GM12878 (cell line): ENCODE results near the gene CDON. TPM values are rescaled to one million over a fixed set of nuclear protein-coding genes. Genes with fewer than 3 reads are reported as not detected.

Source experiments
- ATAC-seq: fragments of 200-7000 bp; cut with Tn5 transposase; 3 replicates; pipeline ENCODE4 v1.9.1; 2020; ENCODE audit warnings: mild to moderate bottlenecking, moderate library complexity
- BruUV-seq: library from RNA; stranded (reverse); fragments of 400-500 nt; replicated peaks from 2 replicates; lab custom pipeline; 2021; lab: Mats Ljungman, UMichigan
- CTCF ChIA-PET: fragments of 300-600 bp; sonication (Branson Sonifier 250); formaldehyde crosslinking; extraction: SDS; loops from one replicate; lab custom pipeline; 2021; ENCODE audit warnings: inconsistent platforms; lab: Yijun Ruan, JAX
- POLR2A ChIA-PET: fragments of 350-600 bp; formaldehyde crosslinking; extraction: SDS; loops from one replicate; lab custom pipeline; 2021; ENCODE audit warnings: inconsistent platforms; lab: Charles Lee
- RAD21 ChIA-PET: fragments of 300-600 bp; sonication (Branson Sonifier 250); formaldehyde crosslinking; loops from one replicate; lab custom pipeline; 2023; ENCODE audit warnings: antibody characterized with exemption; ENCODE audit not compliant: unreplicated experiment; lab: Charles Lee
- SMC1A ChIA-PET: fragments of 300-600 bp; sonication (Branson Sonifier 250); formaldehyde crosslinking; loops from one replicate; lab custom pipeline; 2023; ENCODE audit not compliant: unreplicated experiment, uncharacterized antibody; lab: Charles Lee
- DNase-seq: peaks from one replicate; pipeline ENCODE4 v3.0.0-alpha.2; 2011; ENCODE audit warnings: low read depth, low spot score
- FAIRE-seq: peaks from 3 replicates; lab custom pipeline; 2011; peaks lifted over from hg19 to GRCh38; lab: Jason Lieb, UNC
- H2AFZ ChIP-seq: 2 replicates; pipeline ENCODE4 v1.6.0; 2011; ENCODE audit warnings: low read depth, low read length, control low read depth; ENCODE audit not compliant: control insufficient read depth
- H3K27ac ChIP-seq: 2 replicates; pipeline ENCODE4 v1.5.1; 2011; ENCODE audit warnings: control low read depth; ENCODE audit not compliant: control insufficient read depth, insufficient read depth
- H3K27me3 ChIP-seq, 2 experiments: replicated peaks in 1 of 2; 2 replicates each; pipeline versions ENCODE4 v1.6.0 to v1.6.1; 2011; ENCODE audit warnings: low read length in 1 of 2; ENCODE audit not compliant: control insufficient read depth in 2 of 2, insufficient read depth in 2 of 2
- H3K36me3 ChIP-seq, 2 experiments: 2 replicates each; pipeline ENCODE4 v1.5.1; 2011; ENCODE audit warnings: low read length in 1 of 2; ENCODE audit not compliant: control insufficient read depth in 2 of 2, insufficient read depth in 2 of 2
- H3K4me1 ChIP-seq: 2 replicates; pipeline ENCODE4 v1.6.1; 2011; ENCODE audit warnings: mild to moderate bottlenecking, low read length, moderate library complexity, mixed read lengths; ENCODE audit not compliant: control insufficient read depth, insufficient read depth
- H3K4me2 ChIP-seq: 2 replicates; pipeline ENCODE4 v1.6.0; 2011; ENCODE audit warnings: control low read depth; ENCODE audit not compliant: control insufficient read depth, insufficient read depth
- H3K4me3 ChIP-seq: fragments of 200-600 bp; sonication (generic); 2 replicates; pipeline ENCODE4 v1.5.1; 2016
- H3K79me2 ChIP-seq: 2 replicates; pipeline ENCODE4 v1.6.0; 2011; ENCODE audit warnings: low read length; ENCODE audit not compliant: control insufficient read depth, insufficient read depth
- H3K9ac ChIP-seq: 2 replicates; pipeline ENCODE4 v1.8.0; 2011; ENCODE audit warnings: low read length, control low read depth, mixed read lengths; ENCODE audit not compliant: control insufficient read depth, insufficient read depth
- H3K9me3 ChIP-seq: replicated peaks from 3 replicates; pipeline ENCODE4 v1.5.1; 2011; ENCODE audit warnings: mild to moderate bottlenecking, low read length; ENCODE audit not compliant: control insufficient read depth, insufficient read depth
- H4K20me1 ChIP-seq: 2 replicates; pipeline ENCODE4 v1.6.0; 2011; ENCODE audit not compliant: control insufficient read depth, insufficient read depth
- CBFB ChIP-seq: IDR thresholded peaks from 2 replicates; pipeline ENCODE4 v1.6.1; 2016; ENCODE audit warnings: antibody characterized with exemption, low read depth
- DPF2 ChIP-seq: fragments of 450-650 bp; IDR thresholded peaks from 2 replicates; pipeline ENCODE4 v1.6.1; 2017; ENCODE audit warnings: mild to moderate bottlenecking
- E2F8 ChIP-seq: fragments of 450-650 bp; IDR thresholded peaks from 2 replicates; pipeline ENCODE4 v1.6.1; 2018; ENCODE audit warnings: mild to moderate bottlenecking, low read depth, moderate library complexity; ENCODE audit not compliant: partially characterized antibody
- ETV6 ChIP-seq, 2 experiments: fragments of 450-650 bp in 1 of 2; IDR thresholded peaks in 1 of 2; conservative IDR thresholded peaks in 1 of 2; 2 replicates each; pipeline ENCODE4 v1.6.1; 2014; ENCODE audit warnings: antibody characterized with exemption in 1 of 2, borderline replicate concordance in 1 of 2, low read depth in 1 of 2, mild to moderate bottlenecking in 1 of 2, moderate library complexity in 1 of 2
- HDGF ChIP-seq: fragments of 450-650 bp; IDR thresholded peaks from 2 replicates; pipeline ENCODE4 v1.6.1; 2016; ENCODE audit warnings: antibody characterized with exemption
- HSF1 ChIP-seq: fragments of 150-350 bp; IDR thresholded peaks from 2 replicates; pipeline ENCODE4 v1.6.1; 2014; ENCODE audit warnings: mild to moderate bottlenecking, low read depth, low read length
- IRF4 ChIP-seq: IDR thresholded peaks from 2 replicates; pipeline ENCODE4 v1.6.1; 2011; ENCODE audit warnings: low read depth, low read length
- KDM1A ChIP-seq: fragments of 200-600 bp; sonication (generic); IDR thresholded peaks from 2 replicates; pipeline ENCODE4 v1.6.1; 2016; ENCODE audit warnings: borderline replicate concordance
- KLF5 ChIP-seq: fragments of 450-650 bp; IDR thresholded peaks from 2 replicates; pipeline ENCODE4 v1.6.1; 2014; ENCODE audit warnings: mild to moderate bottlenecking; ENCODE audit not compliant: partially characterized antibody
- NFIC ChIP-seq: IDR thresholded peaks from 2 replicates; pipeline ENCODE4 v1.6.1; 2012; ENCODE audit warnings: low read depth, mild to moderate bottlenecking, inconsistent platforms, low read length, moderate library complexity
- POU2F2 ChIP-seq: IDR thresholded peaks from 3 replicates; pipeline ENCODE4 v1.6.1; 2011; ENCODE audit warnings: low read depth, mild to moderate bottlenecking, low read length, borderline replicate concordance
- PRDM15 ChIP-seq: fragments of 450-650 bp; formaldehyde crosslinking; IDR thresholded peaks from 2 replicates; pipeline ENCODE4 v1.4.0; 2020; ENCODE audit warnings: mild to moderate bottlenecking, moderate library complexity
- TAF1 ChIP-seq: IDR thresholded peaks from 2 replicates; pipeline ENCODE4 v1.6.1; 2011; ENCODE audit warnings: mild to moderate bottlenecking, low read depth, low read length, borderline replicate concordance
- WGBS: methylation state at CpG from one replicate; pipeline ENCODE4 v1.1.6; 2016; ENCODE audit warnings: low lambda C conversion rate; ENCODE audit not compliant: insufficient replicate concordance, insufficient coverage; ENCODE audit errors: missing lambda C conversion rate; 5-methylcytosine and 5-hydroxymethylcytosine counted together
- in situ Hi-C: fragments of 300-500 bp; cut with MboI; formaldehyde crosslinking; loops from 9 replicates; pipeline ENCODE4 v1.14.3; 2018; ENCODE audit warnings: mixed read lengths
- intact Hi-C: fragments of 100-400 bp; cut with micrococcal nuclease; formaldehyde crosslinking; loops from one replicate; pipeline ENCODE4 v1.14.2; 2022; ENCODE audit not compliant: unreplicated experiment
- polyA plus RNA-seq, 11 experiments: library from polyadenylated mRNA; depleted of rRNA in 4 of 11; unstranded in 6 of 11; stranded (reverse) in 5 of 11; fragments of >200 nt; fragmentation: Nextera tagmentation in 4 of 11; fragmentation: Illumina TruSeq in 1 of 11; extraction: Ambion mirVana in 4 of 11; extraction: Trizol in 1 of 11; gene quantifications; 1 replicate in 1 of 11; 2 replicates in 10 of 11; pipeline versions ENCODE4 v1.2.1 to v1.2.3, GENCODE V29; 2011 to 2016; ENCODE audit warnings: inconsistent platforms in 2 of 11, missing spikeins in 2 of 11, low read depth in 1 of 11
- total RNA-seq, 4 experiments: library from RNA; depleted of rRNA in 3 of 4; stranded (reverse); fragments of >200 nt in 3 of 4; fragmentation: Illumina TruSeq in 1 of 4; extraction: Trizol in 1 of 4; gene quantifications; 2 replicates each; pipeline versions ENCODE4 v1.2.1 to v1.2.3, GENCODE V29; 2013 to 2021

The CDON gene
- total and polyA plus RNA-seq, 10 of the 15 experiments (the other 5 are each of a cell fraction or from before 2014, with no cell fraction given), result 0.07 to 4.2 (median 0.36) TPM

GRCh38 chr11:125974284-125974683, 88.4 kb downstream of the CDON start (continued):
- no peak for TF ChIP-seq POU2F2

- H3K27ac ChIP-seq, result no peak overlapping the region
- 38% methylated on average over 6 of the region's 6 CpGs for WGBS
- no peaks in the 10 kb centered on the region for H4K20me1 ChIP-seq
- DNase-seq, result no peak
- POLR2A ChIA-PET, result no interaction called here
- H3K4me1 ChIP-seq, result no peaks in the 10 kb centered on the region
- FAIRE-seq, result no peak
- no peaks in the 10 kb centered on the region for H3K27me3 ChIP-seq
- ATAC-seq, result no peak
- no peaks in the 10 kb centered on the region for H3K36me3 ChIP-seq
- H3K4me3 ChIP-seq, result no peak overlapping the region
- SMC1A ChIA-PET, result interaction anchor here (0.7 to 1.8 kb wide), 3 partner anchors 9 to 75 kb away, joined by 3 to 6 read pairs (median 5); no protein-coding TSS in a partner anchor
- no peaks in the 10 kb centered on the region for H3K9me3 ChIP-seq
- RAD21 ChIA-PET, result no interaction called here
- no peak overlapping the region for H3K4me2 ChIP-seq
- H3K79me2 ChIP-seq, result no peaks in the 10 kb centered on the region
- in situ Hi-C loops (no loop called here), intact Hi-C loops (no loop called here)
- no peak overlapping the region for H2AFZ ChIP-seq
- CTCF ChIA-PET, result no interaction called here
- BruUV-seq, result no TSS peak
- H3K9ac ChIP-seq, result no peak overlapping the region
- TF ChIP-seq E2F8 (no peak), CBFB (no peak), DPF2 (no peak), KLF5 (no peak), PRDM15 (no peak), HDGF (no peak), KDM1A (no peak), IRF4 (no peak), HSF1 (no peak), ETV6 (conservative IDR thresholded peaks at IDR 0.05 in 1 of 2, IDR thresholded peaks at IDR 0.05 in 1 of 2; ENCODE audit: borderline replicate concordance in 1 of 2, low read depth in 1 of 2) (no peak), TAF1 (no peak), NFIC (no peak)
Observed at GRCh38 chr11:125971618-125972017, 91.0 kb downstream of the CDON start.
